GM13976 (cell line): ENCODE data around the gene MALAT1.
A peak's percentile ranks its signal among the peaks of the same experiment; 100 is the strongest.

Source experiments
- DNase-seq: peaks from one replicate; pipeline ENCODE4 v3.0.0; 2012; ENCODE audit warnings: low spot score
- CTCF ChIP-seq: IDR thresholded peaks from 2 replicates; pipeline ENCODE4 v1.5.1; 2012; ENCODE audit warnings: borderline replicate concordance, mild to moderate bottlenecking; ENCODE audit not compliant: insufficient read depth; ENCODE audit errors: extremely low read depth, missing control alignments, control extremely low read depth
- in situ Hi-C: fragments of 300-500 bp; cut with MboI; formaldehyde crosslinking; loops from one replicate; pipeline ENCODE4 v1.12.0; 2022; ENCODE audit warnings: low sequenced_read_pairs, mixed read lengths, inconsistent platforms; ENCODE audit not compliant: unreplicated experiment

Gene MALAT1

GRCh38 chr11:65485920-65486219, 13.0 kb upstream of the MALAT1 start:
- no peak for DNase-seq
- in situ Hi-C loops = no loop called here
- no peak for TF ChIP-seq CTCF

GRCh38 chr11:65486570-65487466, 12.0 kb upstream of the MALAT1 start:
- DNase-seq = no peak
- no peak for TF ChIP-seq CTCF
- in situ Hi-C loops = no loop called here

GRCh38 chr11:65487467-65488272, 11.2 kb upstream of the MALAT1 start:
- TF ChIP-seq CTCF = no peak
- in situ Hi-C loops = no loop called here
- DNase-seq = peak; percentile 82

- in situ Hi-C loops = no loop called here
- TF ChIP-seq CTCF = no peak
- peak; percentile 37 for DNase-seq
Measured at GRCh38 chr11:65488273-65489034, 10.4 kb upstream of the MALAT1 start.

- in situ Hi-C loops = no loop called here
- TF ChIP-seq CTCF = no peak
- no peak for DNase-seq
Measured at GRCh38 chr11:65489035-65489705, 9.7 kb upstream of the MALAT1 start.
